Dermis blood vessel endothelial cell (primary cell): ENCODE results near the gene NEK9. TPM values are rescaled to one million over a fixed set of nuclear protein-coding genes. Genes with fewer than 3 reads are reported as not detected.
A peak's percentile ranks its signal among the peaks of the same experiment; 100 is the strongest.
"Not testable (repeated sequence)": the region's sequence is repeated elsewhere in the genome, so short reads cannot be mapped to it uniquely, and the experiment has no call there.

Experiments
- DNase-seq: peaks from one replicate; pipeline ENCODE4 v3.0.0; 2010
- total RNA-seq: library from RNA; depleted of rRNA; stranded (reverse); fragments of >200 nt; gene quantifications from 2 replicates; pipeline ENCODE4 v1.2.3, GENCODE V29; 2014

NEK9 gene
- 49.9 and 62.4 TPM in 2 replicates for total RNA-seq

DNA sequence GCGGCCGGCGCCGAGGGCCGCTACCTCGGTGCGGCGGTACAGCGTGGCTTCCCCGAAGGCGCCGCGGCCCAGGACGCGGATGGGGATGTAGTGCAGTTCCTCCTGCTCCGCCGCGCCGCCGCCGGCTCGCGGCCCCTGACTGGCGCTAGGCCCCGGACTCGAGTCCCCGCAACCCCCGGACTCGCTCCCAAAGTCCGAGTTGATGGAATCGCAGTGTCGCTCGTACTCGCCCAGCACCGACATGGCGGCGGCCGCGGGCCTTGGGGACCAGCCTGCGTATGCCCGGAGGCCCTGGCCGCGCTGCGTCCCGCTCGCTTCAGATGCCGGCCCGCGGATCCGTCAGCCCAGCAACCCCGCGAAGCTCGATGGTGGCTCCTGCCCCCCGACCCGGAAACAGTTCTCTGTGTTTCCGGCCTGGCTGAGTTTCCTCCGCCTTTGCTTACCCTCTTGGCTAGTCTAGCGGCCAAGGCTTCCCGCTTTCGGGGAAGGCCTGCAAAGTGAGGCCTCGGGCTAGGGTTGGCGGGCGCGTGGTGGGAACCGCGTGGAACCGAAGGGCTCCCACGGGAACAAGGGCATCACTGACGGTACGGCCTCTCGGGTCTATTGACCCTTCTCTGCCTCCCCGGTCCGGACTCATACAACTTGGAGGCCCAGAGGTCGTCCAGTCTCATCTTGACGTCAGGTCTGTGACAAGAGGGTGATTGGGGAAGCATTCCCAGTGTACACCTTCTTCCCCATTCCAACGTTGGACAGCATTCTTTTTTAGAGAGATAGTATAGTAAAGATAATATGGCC lies at the start of gene NEK9:
TSS of gene NEK9 (minus strand) at position 370 of the 795 bp plus-strand sequence. CDS start at position 243, 127 bp downstream.
- peak; percentile 81 for DNase-seq

- DNase-seq = peak; percentile 93
These were observed 49.4 kb upstream of the NEK9 start, which contains the start of gene TMED10 for GRCh38 chr14:75176142-75176820. TSS of gene TMED10 (minus strand) at chr14:75176612. CDS start at chr14:75176579, 33 bp downstream.

GRCh38 chr14:75175677-75176141 lies 48.9 kb upstream of the NEK9 start:
- DNase-seq = no peak

- DNase-seq = no peak
These were observed 47.2 kb upstream of the NEK9 start for GRCh38 chr14:75174066-75174465.

DNA sequence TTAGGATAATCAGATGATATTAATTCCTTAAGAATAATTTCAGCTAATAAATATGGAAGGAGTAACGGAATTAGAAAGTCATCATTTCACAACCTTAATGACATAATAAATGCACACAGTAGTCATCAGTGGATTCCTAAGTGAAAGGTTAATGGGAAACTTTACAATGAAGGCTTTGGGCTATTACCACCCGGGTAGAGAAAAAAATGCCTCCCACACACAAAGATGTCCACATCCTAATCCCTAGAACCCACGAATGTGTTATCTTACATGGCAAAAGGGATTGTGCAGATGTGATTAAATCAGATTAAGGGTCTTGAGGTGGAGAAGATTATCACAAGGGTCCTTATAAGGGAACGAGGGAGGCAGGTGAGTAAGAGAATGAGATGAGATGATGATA lies 43.9 kb upstream of the NEK9 start:
- no peak for DNase-seq

DNA sequence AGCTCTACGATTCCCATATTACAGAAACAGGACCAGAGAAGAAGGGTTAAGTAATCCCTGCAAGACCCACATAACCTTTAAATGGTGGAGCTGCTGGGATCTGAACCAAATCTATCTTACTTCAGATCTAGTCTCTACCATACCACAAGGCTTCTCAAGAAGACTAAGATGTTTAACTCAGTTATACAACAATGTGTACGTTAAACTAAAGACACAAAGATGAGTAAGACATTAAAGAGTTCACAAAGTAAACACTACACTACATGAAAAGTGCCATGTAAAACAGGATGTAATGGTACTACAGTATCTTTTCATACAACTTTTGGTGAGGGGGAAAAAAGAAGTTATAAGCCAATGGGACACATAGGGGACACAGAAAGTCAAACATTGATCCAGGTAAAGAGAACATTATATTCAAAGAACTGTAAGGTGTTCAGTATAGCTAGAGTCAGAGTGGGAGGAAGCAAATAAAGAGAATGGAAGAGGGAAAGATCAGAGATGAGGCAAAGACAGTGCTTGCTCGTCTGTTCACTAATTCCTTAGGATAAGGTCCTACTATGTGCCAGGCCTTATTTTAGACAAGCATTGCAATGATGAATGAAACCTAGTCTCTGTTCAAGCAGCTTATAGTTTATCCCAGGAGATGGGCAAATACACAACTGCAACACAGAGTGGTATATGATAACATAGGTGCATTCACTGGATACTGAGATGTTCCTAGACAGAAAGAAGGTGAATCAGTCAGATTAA lies 41.9 kb upstream of the NEK9 start:
- DNase-seq = no peak

- DNase-seq = no peak
These were observed 40.5 kb upstream of the NEK9 start for GRCh38 chr14:75167325-75167724.

DNA sequence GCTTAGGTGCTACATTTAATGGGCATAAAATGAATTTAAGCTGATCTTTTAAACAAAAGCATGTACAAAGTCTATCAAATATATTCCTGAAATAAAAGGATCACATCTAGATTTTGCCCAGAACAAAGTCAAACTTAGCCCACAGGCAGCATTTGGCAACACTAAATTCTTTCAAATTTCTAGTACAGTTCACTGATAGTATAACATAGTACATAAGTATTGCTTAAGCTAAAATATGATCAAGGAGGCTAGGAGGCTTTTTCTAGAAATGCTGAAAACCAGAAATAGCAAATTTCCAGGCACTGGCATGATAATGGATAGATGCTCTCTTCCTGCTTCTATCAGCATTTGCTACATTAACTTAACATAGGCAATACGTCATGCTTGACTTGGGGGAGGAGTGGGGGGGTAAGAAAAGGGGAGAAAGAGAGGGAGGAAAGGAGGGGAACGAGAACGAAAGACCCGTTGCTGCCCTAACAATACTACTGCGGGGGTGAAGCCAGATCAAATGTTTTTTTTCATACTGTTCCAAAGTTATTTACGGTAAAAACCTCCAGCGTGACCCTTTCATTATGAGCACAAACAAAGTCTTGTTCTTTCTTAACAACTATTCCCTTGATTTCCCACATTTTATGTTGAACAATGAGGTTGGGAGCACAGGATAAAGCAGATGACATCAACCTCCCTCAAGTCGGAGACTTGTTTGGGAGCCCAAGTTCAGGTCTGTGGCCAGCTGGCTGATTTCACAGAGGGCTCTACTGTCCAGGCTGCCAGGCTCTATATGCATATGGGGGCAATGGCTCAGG lies 38.9 kb upstream of the NEK9 start:
- DNase-seq = peak; percentile 39

GRCh38 chr14:75164809-75165208 lies 38.0 kb upstream of the NEK9 start:
- no peak for DNase-seq

- DNase-seq = no peak
These were observed 36.8 kb upstream of the NEK9 start for GRCh38 chr14:75163677-75164076.

DNA sequence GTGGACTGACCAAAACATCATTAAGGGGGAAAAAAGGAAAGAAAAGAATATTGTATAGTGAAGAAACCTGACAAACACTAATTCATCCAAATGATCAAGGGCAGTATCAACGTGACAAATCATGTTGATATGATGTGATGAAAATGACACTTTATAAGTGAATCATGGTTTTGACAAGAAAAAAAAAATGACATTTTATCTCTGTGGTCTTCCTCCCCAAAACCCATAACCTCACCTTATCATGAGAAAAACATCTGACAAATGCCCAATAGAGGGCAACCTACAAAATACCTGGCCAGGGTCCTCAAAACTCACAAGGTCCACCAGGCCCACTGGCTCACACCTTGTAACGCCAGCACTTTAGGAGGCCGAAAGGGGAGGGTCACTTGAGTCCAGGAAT lies 35.8 kb upstream of the NEK9 start:
- DNase-seq = no peak

GRCh38 chr14:75158843-75159614 lies 32.2 kb upstream of the NEK9 start:
- DNase-seq = no peak

- DNase-seq = no peak
These were observed 30.1 kb upstream of the NEK9 start for GRCh38 chr14:75156901-75157300.

- no peak for DNase-seq
These were observed 29.3 kb upstream of the NEK9 start for GRCh38 chr14:75156111-75156510.

- DNase-seq = no peak
These were observed 28.3 kb upstream of the NEK9 start for GRCh38 chr14:75155169-75155568.

DNA sequence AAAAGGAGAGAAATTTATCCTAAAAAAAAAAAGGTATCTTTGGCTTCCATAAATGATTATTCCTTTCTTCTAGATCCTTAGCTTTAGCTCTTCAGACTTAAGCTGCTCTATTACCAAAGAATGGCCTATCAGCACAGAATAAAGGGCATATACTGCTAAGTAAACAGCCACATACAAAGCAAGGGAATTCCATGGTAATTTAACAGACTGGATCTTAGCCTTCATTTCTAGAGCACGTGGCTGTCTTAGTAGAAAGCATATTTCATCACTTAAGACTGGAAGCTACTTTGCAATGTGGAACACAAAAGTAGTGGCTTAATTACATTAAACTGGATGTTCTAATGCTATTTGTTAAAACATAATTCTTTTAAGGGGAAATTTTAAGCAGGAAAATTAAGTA lies 26.4 kb upstream of the NEK9 start:
- DNase-seq = no peak

DNA sequence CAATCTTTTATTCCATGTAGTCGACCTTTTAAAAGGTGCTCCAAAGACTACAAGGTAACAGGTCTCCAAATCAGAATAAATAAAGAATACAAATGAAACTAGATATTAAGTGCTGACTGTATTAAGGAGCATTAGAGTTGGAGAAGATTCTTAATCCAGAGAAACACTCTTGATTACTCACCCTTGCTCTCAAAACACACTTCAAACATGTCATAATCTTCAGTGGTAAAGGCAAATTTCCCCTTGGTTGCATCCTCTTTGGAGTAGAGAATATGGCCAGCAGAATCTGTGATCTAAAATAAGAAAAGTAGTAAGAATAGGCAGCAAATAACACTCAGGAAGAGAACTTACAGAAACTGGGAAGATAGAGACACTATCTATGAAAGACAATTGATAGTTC lies 25.0 kb upstream of the NEK9 start:
- DNase-seq = no peak

- not testable (repeated sequence) for DNase-seq
These were observed 23.8 kb upstream of the NEK9 start for GRCh38 chr14:75150637-75151036.

GRCh38 chr14:75150150-75150549 lies 23.3 kb upstream of the NEK9 start:
- no peak for DNase-seq

DNA sequence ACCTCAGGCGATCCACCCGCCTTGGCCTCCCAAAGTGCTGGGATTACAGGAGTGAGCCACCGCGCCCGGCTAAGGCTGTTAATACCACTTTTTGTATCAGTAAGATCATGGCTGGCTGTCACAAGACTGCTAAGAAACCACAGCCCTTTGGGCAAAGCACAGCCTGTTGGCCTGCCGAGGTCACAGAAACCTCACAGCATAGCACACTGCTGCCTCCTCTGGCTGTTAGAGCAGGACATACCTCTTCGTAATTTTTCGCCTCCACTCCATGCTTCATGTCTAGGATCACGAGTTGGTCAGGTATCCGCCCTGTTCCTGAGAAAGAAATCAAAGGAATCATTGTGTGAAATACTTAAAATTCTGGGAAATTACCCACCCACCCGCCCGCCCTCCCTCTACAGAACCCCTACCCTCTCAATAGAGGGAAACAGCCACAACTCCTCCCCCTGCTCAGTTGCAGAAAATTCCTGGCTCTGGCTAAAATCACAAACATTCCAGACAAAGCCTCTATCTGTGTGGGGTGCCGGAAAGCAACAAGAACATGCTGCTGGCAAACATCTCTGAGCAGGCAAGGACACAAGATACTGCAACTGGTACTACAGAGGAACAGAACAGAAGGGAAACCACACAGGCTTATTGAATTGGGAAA lies 20.7 kb upstream of the NEK9 start:
- DNase-seq = peak; percentile 65

- DNase-seq = no peak
These were observed 18.1 kb upstream of the NEK9 start for GRCh38 chr14:75144944-75145343.
